Measurements from ENCODE around the gene MCC. TPM values are rescaled to one million over a fixed set of nuclear protein-coding genes. Genes with fewer than 3 reads are reported as not detected.

MCC gene
- total RNA-seq, 2 donors from 2014 or later, result 164 to 187 TPM

DNA sequence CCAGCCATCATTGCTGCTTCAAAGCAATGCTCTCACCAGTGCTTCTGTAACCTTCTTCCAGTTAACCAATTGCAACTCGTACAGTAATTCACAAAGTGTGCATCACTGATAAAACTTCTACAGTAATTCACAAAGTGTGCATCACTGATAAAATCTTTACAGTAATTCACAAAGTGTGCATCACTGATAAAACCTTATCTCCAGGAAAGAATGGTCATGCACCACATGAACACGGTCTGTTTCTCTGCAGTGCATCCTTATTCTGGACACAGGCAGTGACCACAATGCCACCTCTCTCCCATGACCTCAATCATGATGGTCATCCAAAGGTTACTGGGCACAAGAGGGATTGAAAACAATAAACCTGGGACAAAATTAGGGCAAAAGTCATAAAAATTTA lies 207.1 kb downstream of the MCC start:
- H3K9me3 Mint-ChIP-seq, result no peaks in the 10 kb centered on the region
- peaks cover 71% of the 10 kb centered on the region for H3K4me1 Mint-ChIP-seq
- no peaks in the 10 kb centered on the region for H3K36me3 Mint-ChIP-seq (ENCODE audit: low read depth)
- H3K27me3 Mint-ChIP-seq (ENCODE audit: insufficient read depth), result no peaks in the 10 kb centered on the region
- H3K4me3 ChIP-seq (ENCODE audit: low read length), result no peak overlapping the region
- TF ChIP-seq, protein P1, sequence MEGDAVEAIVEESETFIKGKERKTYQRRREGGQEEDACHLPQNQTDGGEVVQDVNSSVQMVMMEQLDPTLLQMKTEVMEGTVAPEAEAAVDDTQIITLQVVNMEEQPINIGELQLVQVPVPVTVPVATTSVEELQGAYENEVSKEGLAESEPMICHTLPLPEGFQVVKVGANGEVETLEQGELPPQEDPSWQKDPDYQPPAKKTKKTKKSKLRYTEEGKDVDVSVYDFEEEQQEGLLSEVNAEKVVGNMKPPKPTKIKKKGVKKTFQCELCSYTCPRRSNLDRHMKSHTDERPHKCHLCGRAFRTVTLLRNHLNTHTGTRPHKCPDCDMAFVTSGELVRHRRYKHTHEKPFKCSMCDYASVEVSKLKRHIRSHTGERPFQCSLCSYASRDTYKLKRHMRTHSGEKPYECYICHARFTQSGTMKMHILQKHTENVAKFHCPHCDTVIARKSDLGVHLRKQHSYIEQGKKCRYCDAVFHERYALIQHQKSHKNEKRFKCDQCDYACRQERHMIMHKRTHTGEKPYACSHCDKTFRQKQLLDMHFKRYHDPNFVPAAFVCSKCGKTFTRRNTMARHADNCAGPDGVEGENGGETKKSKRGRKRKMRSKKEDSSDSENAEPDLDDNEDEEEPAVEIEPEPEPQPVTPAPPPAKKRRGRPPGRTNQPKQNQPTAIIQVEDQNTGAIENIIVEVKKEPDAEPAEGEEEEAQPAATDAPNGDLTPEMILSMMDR (conservative IDR thresholded peaks at IDR 0.05), result no peak
- no peaks in the 10 kb centered on the region for H3K27me3 ChIP-seq (ENCODE audit: control insufficient read depth, insufficient read depth, low read length, poor library complexity, severe bottlenecking)
- H3K9me3 ChIP-seq (ENCODE audit: control insufficient read depth, low read length), result no peaks in the 10 kb centered on the region
- no peak overlapping the region for H3K4me3 Mint-ChIP-seq
- H3K27ac ChIP-seq (ENCODE audit: low read depth, low read length), result no peak overlapping the region
- no peak overlapping the region for H3K9ac ChIP-seq (ENCODE audit: extremely low read depth, low read length, poor library complexity, severe bottlenecking)
- 95 to 100% methylated on average over 2 of the region's 2 CpGs for WGBS, 2 experiments (ENCODE audit: insufficient coverage in 1 of 2, insufficient read length in 1 of 2)
- H3K27ac Mint-ChIP-seq, result no peak overlapping the region
- DNase-seq, result no peak
- H3K36me3 ChIP-seq (ENCODE audit: control insufficient read depth, insufficient read depth, low read length), result no peaks in the 10 kb centered on the region
- peaks cover 15% of the 10 kb centered on the region for H3K4me1 ChIP-seq (ENCODE audit: control insufficient read depth, insufficient read depth, low read length)

- TF ChIP-seq, protein P1 (conservative IDR thresholded peaks at IDR 0.05), result no peak
- H3K9me3 Mint-ChIP-seq, result no peaks in the 10 kb centered on the region
- H3K27ac Mint-ChIP-seq, result no peak overlapping the region
- peaks cover 67% of the 10 kb centered on the region for H3K4me1 Mint-ChIP-seq
- no peaks in the 10 kb centered on the region for H3K27me3 Mint-ChIP-seq (ENCODE audit: insufficient read depth)
- DNase-seq, result no peak
- WGBS, 2 experiments (ENCODE audit: insufficient coverage in 1 of 2, insufficient read length in 1 of 2), result 88 to 90% methylated on average over 1 of the region's 1 CpG
- no peak overlapping the region for H3K4me3 Mint-ChIP-seq
- Histone ChIP-seq H3K36me3 (ENCODE audit: control insufficient read depth, insufficient read depth, low read length) (no peaks in the 10 kb centered on the region), H3K9me3 (ENCODE audit: control insufficient read depth, low read length) (no peaks in the 10 kb centered on the region), H3K27me3 (ENCODE audit: control insufficient read depth, insufficient read depth, low read length, poor library complexity, severe bottlenecking) (no peaks in the 10 kb centered on the region), H3K4me3 (ENCODE audit: low read length) (no peak overlapping the region), H3K27ac (ENCODE audit: low read depth, low read length) (no peak overlapping the region), H3K9ac (ENCODE audit: extremely low read depth, low read length, poor library complexity, severe bottlenecking) (no peak overlapping the region), H3K4me1 (ENCODE audit: control insufficient read depth, insufficient read depth, low read length) (peaks cover 19% of the 10 kb centered on the region)
- H3K36me3 Mint-ChIP-seq (ENCODE audit: low read depth), result no peaks in the 10 kb centered on the region
Measured at GRCh38 chr5:113280541-113280940, 207.7 kb downstream of the MCC start.

GRCh38 chr5:113278976-113279375 lies 209.3 kb downstream of the MCC start:
- Mint-ChIP-seq H3K36me3 (ENCODE audit: low read depth) (no peaks in the 10 kb centered on the region), H3K27me3 (ENCODE audit: insufficient read depth) (no peaks in the 10 kb centered on the region), H3K9me3 (no peaks in the 10 kb centered on the region), H3K27ac (no peak overlapping the region), H3K4me3 (no peak overlapping the region), H3K4me1 (peaks cover 73% of the 10 kb centered on the region)
- TF ChIP-seq, protein P1 (conservative IDR thresholded peaks at IDR 0.05), result no peak
- H3K27ac ChIP-seq (ENCODE audit: low read depth, low read length), result no peak overlapping the region
- no peaks in the 10 kb centered on the region for H3K27me3 ChIP-seq (ENCODE audit: control insufficient read depth, insufficient read depth, low read length, poor library complexity, severe bottlenecking)
- H3K4me1 ChIP-seq (ENCODE audit: control insufficient read depth, insufficient read depth, low read length), result peaks cover 19% of the 10 kb centered on the region
- DNase-seq, result no peak
- H3K9me3 ChIP-seq (ENCODE audit: control insufficient read depth, low read length), result no peaks in the 10 kb centered on the region
- WGBS, 2 experiments (ENCODE audit: insufficient coverage in 1 of 2, insufficient read length in 1 of 2), result 68% methylated on average over 4 of the region's 4 CpGs; no CpG with 5 or more reads in 1 of the 2 experiments
- no peak overlapping the region for H3K9ac ChIP-seq (ENCODE audit: extremely low read depth, low read length, poor library complexity, severe bottlenecking)
- no peaks in the 10 kb centered on the region for H3K36me3 ChIP-seq (ENCODE audit: control insufficient read depth, insufficient read depth, low read length)
- H3K4me3 ChIP-seq (ENCODE audit: low read length), result no peak overlapping the region
